ENCODE measurements around the gene ANO6.

Gene ANO6

GRCh38 chr12:45284096-45284901, 68.4 kb downstream of the ANO6 start:
- DNase-seq: no peak

DNA sequence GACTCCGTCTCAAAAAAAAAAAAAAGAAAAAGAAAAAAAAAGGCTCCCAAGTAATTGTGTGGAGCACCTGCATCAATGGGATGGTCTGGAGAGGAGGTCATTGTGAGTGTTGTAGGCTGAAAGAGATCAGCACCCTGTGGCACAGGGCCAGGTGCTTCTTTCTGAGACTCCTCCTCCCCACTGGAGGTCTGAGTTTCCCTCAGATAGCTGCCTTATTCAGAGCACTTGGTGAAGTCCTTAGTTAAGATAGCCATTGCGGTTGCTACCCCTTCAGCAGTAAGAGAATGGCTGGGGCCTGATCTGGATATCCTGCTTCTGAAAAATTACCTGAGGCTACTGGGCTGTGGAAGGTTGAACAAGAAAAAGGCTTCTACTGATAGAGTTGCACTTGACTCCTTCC, 69.8 kb downstream of the ANO6 start:
- DNase-seq: no peak

GRCh38 chr12:45286621-45287020, 70.7 kb downstream of the ANO6 start:
- DNase-seq: no peak

DNA sequence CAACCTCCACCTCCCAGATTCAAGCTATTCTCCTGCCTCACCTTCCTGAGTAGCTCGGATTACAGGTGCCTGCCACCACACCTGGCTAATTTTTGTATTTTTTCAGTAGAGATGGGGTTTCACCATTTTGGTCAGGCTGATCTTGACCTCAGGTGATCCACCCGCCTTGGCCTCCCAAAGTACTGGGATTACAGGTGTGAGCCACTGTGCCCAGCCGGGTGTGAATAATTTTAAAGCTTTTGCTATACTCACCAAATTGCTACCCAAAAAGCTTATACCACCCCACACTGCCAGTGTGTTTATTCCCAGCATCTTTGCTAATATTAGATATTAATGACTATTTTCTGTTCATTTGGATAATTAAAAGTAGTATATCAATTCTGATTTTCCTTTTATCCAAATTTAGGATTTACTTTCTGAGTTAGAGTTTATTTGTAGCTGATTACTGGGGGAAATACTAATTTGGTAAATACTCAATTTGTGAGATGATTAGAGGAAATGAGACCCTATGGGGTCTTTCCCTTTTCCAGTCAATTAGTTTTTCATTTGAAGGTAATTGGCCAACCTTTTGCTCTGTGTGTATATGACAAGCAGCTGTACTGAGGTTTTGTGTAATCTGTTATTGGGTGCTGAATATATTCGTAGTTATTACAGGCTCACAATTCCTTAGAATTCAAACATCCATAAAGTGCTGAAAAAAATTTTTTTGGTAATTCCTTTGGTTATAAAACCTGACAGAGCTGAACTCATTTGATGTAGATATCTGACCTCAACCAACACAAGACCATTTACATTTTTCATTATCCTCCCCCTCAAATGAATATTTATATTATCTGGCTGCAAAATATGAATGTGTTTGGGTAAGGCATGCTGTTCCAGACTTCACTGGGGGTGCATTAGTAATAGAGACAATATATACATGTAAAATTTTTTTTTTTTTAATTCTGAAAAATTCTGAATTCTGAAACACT, 73.6 kb downstream of the ANO6 start:
- DNase-seq: no peak

GRCh38 chr12:45290216-45290605, 74.3 kb downstream of the ANO6 start:
- no peak for DNase-seq

DNA sequence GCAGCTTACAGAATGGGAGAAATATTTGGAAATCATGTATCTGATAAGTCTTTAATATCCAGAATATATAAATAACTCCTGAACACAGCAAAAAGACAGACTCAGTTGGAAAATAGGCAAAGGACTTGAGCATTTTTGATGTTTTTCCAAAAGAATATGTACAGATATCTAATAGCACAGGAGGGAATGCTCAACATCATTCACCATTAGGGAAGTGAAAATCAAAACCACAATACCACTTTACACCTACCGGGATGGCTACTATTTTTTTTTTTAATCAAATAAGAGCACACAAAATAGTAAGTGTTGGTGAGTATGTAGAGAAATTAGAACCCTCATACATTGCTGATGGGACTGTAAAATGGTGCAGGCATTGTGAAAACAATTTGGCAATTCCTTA, 75.6 kb downstream of the ANO6 start:
- no peak for DNase-seq

GRCh38 chr12:45292486-45293195, 76.7 kb downstream of the ANO6 start:
- DNase-seq: no peak

GRCh38 chr12:45294906-45295305, 79.0 kb downstream of the ANO6 start:
- no peak for DNase-seq

DNA sequence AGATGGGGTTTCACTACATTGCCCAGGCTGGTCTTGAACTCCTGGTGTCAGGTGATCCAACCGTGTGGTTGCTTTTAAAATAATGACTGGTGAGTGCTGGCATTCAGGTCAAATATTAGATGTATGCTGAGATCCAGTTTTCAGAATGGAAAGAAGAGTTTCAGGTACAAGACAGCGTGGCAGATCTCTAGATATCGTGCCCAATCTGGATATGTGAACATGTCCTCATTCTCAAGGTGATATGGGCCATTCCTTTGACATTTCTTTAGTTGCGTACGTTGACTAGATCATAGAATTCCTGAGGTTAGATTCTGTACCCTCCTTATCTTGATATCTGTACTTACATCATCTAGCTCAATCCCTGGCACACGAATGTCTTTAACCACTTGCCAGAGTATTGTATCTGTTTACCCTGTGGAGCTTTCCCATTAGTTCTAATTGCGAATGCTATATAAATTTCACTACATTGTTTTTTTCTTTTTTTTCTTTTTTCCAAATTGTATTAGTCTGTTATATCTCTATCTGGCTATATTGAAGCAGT, 80.2 kb downstream of the ANO6 start:
- no peak for DNase-seq

DNA sequence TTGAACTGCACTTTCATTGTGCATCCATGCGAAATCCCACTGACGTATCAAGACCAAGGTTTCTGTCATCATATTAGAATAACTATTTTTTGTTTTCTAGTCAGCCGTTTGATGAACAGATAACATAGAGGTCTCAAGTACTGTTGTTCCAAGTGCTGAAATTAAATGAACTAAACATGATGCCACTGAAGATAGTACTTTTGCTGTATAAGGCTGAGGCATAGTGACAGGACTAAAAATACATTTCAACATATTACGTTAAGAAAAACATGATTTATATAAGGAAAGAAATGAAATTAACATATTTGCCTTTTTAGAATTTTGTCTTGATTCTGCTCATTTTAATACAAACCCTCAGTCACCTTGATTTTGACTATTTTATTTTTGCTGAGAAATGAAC, 82.2 kb downstream of the ANO6 start:
- DNase-seq: no peak

GRCh38 chr12:45298721-45299692, 83.1 kb downstream of the ANO6 start:
- DNase-seq: no peak

DNA sequence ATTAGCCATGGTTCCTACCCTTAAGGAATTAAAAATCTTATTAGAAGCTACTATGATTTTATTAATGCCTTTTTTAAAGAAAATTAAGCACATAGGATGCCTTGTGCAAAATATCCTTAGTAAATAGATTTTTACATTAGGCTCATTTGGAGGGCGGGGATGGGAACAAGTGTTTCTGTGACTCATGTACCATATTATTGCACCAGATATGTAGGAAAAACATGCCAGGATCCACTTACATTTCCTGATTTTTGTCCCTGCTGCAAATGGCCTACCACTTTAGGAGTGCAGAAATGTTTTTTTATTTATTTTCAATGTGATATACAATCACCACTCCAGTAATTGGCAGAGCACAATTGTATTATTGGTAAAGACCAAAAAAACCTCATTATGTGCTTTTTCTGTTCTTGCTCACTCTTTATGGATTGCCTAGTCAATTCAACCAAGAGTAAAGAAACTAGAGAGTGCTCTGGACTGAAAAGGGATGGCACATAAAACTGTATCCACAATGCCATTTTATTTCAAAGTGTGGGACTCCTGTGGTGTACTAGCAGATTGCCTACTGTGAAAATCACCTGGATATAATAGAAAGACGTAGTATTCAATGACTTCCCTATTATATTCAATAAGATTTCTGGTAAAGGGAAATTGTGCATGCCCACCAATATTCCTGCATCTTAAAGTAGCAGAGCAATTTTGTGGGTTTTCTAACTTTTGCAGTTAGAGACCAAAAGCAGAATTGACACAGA, 86.9 kb downstream of the ANO6 start:
- DNase-seq: no peak

DNA sequence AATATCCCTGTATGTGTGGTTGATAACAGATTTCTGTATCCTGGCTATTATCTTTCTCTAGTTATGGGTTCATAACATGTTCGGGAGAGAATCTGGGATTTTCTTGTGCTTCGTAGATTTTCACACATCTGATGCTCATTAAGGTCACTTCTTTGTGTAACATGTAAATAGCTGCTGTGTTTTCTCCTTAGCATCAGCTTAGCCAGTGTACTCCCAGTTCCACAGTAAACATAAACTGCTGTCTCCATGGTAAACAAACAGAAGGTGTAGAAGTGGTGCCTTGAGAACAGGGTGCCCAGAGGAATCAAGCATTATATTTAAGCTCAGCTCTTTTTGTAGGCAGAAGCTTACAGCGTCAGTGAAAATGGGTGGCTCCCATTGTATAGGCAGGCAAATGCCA, 88.0 kb downstream of the ANO6 start:
- no peak for DNase-seq

DNA sequence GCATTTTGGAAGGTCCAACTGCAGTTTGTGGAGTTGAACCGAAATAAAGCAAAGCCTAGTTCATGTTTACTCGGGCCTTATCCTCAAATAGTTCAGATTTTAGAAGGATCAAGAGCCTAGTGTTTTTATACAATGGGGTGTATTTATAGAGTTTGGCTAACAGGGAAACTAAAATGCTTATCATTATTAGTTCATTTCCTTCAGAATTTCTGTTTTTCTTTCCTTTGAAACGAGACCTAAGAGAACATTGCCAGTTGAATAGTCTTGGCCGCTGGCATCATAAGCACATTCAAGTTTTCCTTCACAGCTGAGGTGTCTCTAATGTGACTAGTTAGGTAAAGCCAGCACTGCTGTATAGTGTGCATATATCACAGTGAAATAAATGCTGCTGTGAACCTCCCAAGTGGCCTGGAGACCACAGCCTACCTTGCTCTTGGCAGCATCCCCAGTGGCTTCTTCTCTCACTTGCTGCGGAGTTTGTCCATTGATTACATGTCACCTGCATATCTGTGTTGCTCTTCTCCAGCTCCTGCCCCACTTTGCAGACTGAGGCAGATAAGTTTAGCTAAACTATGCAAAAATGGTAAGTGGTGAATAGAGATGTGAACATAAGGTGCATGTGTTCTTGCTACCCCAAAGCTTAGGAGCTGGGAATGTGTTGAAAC, 88.8 kb downstream of the ANO6 start:
- no peak for DNase-seq

DNA sequence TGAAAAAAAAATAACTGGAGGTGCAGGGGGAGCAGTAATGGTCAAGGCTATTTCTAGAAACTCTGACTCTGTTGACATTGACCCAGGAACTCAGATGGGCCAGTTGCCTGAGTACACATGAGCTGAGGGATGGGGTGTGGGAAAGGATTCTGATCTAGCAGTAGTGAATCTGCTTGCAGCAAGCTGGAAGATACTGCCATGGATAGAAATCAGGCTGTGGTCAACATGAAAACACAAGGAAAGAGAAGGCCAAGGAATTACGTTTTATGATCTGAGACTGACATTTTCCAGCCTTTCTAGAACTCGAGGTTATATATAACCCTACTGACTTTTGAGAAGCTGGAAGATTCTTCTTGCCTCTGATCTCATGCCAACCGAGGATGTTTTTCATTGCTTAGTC, 90.0 kb downstream of the ANO6 start:
- no peak for DNase-seq

GRCh38 chr12:45309836-45310626, 94.1 kb downstream of the ANO6 start:
- no peak for DNase-seq

DNA sequence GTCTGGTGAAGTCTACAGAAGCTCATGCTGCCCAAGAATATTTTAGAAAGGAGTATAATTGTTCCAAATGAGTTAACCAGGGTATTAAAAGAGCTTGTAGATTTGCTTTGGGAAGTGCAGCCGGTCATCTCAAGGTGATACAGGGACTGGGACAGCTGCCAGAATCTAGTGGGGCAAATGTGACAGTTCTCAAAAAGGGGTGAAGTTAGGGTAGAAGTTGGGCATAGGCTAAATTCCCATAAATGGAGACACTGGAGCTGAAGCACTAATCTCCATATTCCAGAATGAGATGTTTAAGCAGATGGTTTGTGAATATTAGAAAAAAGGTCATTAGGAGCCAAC, 94.7 kb downstream of the ANO6 start:
- DNase-seq: no peak

DNA sequence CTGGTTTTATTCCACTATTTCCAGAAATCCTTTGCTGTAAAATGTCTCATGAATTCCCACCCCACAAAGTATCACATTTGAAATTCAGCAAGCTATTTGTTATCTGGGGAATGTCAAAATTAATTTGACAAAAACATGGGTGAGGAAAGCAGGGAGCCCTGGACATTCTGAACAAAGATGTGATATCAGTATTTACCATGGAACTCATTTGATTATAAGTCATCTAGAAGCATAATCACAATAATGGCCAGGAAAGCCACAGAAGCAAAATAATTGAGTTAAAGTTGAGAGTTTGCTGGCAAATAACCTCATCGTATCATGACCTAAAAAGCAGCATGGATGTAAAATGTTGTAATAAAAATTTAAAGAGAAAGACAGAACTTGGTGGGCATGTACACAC, 96.1 kb downstream of the ANO6 start:
- DNase-seq: no peak

DNA sequence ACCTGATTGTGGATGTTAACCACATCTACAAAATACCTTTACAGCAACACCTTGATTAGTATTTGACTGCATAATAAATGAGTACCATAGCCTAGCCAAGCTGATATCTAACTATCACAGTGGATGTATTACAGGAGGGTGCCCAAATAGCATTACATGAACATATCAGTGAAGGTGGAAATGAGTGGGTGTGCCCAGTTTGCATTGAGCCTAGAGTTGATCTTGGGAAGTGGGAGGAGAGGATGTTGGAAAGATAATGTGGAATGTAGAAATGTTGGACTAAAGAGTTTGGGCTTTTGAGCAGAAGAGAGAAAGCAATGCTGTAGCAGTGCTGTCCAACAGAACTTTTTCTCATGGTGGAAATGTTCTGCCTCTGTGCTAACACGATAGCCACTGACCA, 98.9 kb downstream of the ANO6 start:
- DNase-seq: no peak

DNA sequence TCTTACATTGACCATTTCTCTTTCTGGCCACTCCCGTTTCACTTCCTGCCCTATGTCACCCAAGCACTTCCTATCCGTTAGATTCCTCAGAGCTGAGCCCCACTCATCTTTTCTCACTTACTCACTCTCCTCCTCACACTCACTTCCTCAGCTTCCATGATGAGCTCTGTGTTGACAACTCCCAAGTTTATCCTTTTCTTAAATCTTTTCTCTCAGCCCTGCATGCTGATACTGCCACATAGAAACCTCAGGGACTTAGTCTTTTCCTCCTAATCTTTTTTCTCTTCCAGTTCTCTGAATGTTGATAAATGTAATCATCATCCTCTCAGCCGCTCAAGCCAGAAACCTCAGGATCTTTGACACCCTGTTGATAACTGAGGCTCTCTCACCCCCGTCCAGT, 99.6 kb downstream of the ANO6 start:
- no peak for DNase-seq
